ENCODE data around the gene MCAT. TPM values are rescaled to one million over a fixed set of nuclear protein-coding genes. Genes with fewer than 3 reads are reported as not detected.

MCAT gene
- 24.0 and 27.0 TPM in 2 replicates for total RNA-seq (ENCODE audit: low replicate concordance)
- long read RNA-seq, partial matches to known transcripts: 1 of 3 reads
- long read RNA-seq, other reads (novel, unspliced or antisense): 0 of 3 reads

- Mint-ChIP-seq H3K27ac (peak within 1 kb of the TSS; percentile 86), H3K27me3 (peaks cover 2% of the 10 kb centered on the region), H3K9me3 (no peaks in the 10 kb centered on the region), H3K36me3 (peaks cover 10% of the 10 kb centered on the region), H3K4me1 (ENCODE audit: unreplicated experiment) (peaks cover 14% of the 10 kb centered on the region), H3K4me3 (peak within 1 kb of the TSS; percentile 91)
- TF ChIP-seq CTCF (conservative IDR thresholded peaks at IDR 0.05): no peak
- peak; percentile 83 for DNase-seq (ENCODE audit: extremely low spot score, unreplicated experiment)
These were observed at the start of gene MCAT for GRCh38 chr22:43142880-43143562. Gene MCAT, minus strand, starts transcription at chr22:43143398. Its CDS starts 50 bp downstream, at chr22:43143348.

GRCh38 chr22:43191831-43192230, 48.6 kb upstream of the MCAT start:
- no peak overlapping the region for H3K27ac Mint-ChIP-seq
- TF ChIP-seq CTCF (conservative IDR thresholded peaks at IDR 0.05): no peak
- peaks cover 6% of the 10 kb centered on the region for H3K4me1 Mint-ChIP-seq (ENCODE audit: unreplicated experiment)
- no peak for DNase-seq (ENCODE audit: extremely low spot score, unreplicated experiment)
- H3K9me3 Mint-ChIP-seq: no peaks in the 10 kb centered on the region
- H3K36me3 Mint-ChIP-seq: no peaks in the 10 kb centered on the region
- H3K27me3 Mint-ChIP-seq: peaks cover 5% of the 10 kb centered on the region
- no peak overlapping the region for H3K4me3 Mint-ChIP-seq

GRCh38 chr22:43188829-43189545, 45.8 kb upstream of the MCAT start:
- peaks cover 5% of the 10 kb centered on the region for H3K27me3 Mint-ChIP-seq
- H3K36me3 Mint-ChIP-seq: peaks cover 3% of the 10 kb centered on the region
- H3K4me1 Mint-ChIP-seq (ENCODE audit: unreplicated experiment): peaks cover 13% of the 10 kb centered on the region
- no peak for TF ChIP-seq CTCF (conservative IDR thresholded peaks at IDR 0.05)
- H3K9me3 Mint-ChIP-seq: no peaks in the 10 kb centered on the region
- H3K4me3 Mint-ChIP-seq: peak overlapping the region; percentile 69
- peak overlapping the region; percentile 57 for H3K27ac Mint-ChIP-seq
- DNase-seq (ENCODE audit: extremely low spot score, unreplicated experiment): no peak

- DNase-seq (ENCODE audit: extremely low spot score, unreplicated experiment): peak; percentile 97
- Mint-ChIP-seq H3K4me3 (peak overlapping the region; percentile 85), H3K27me3 (peaks cover 5% of the 10 kb centered on the region), H3K36me3 (peaks cover 3% of the 10 kb centered on the region), H3K27ac (peak overlapping the region; percentile 95), H3K4me1 (ENCODE audit: unreplicated experiment) (peaks cover 16% of the 10 kb centered on the region), H3K9me3 (no peaks in the 10 kb centered on the region)
- TF ChIP-seq CTCF (conservative IDR thresholded peaks at IDR 0.05): peak; percentile 84
These were observed 44.2 kb upstream of the MCAT start for GRCh38 chr22:43187171-43188099.

Measured in type B pancreatic cell (in vitro differentiated cells).